Stimulated activated CD4-positive, alpha-beta T cell treated with anti-CD3 and anti-CD28 coated beads, Interleukin-4, amount 100 ng/mL, for 24 hours (primary cell): ENCODE measurements around the gene ATP7B.
"Not testable (repeated sequence)": the region's sequence is repeated elsewhere in the genome, so short reads cannot be mapped to it uniquely, and the experiment has no call there.

Experiments used
- DNase-seq: peaks from one replicate; pipeline ENCODE4 v3.0.0-alpha.2; 2020

Gene ATP7B

DNA sequence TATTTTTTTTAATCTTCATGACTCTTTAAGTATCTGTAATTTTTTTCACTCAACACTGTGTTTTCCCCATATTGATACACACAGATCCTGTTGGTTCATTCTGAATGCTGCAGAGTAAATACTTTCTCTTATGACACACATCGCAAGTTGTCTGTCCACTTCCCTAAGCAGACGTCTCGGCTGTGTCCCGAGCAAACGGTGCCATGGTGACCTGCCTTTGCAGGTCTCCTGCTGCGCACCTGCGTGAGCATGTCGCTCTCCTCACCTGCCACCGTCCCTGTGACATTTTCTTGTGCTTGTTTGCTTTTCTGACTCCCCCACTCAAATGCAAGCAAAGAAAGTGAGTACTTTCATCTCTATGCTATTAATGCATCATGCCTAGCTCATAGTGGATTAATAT, 91.7 kb downstream of the ATP7B start:
- no peak for DNase-seq

GRCh38 chr13:51916962-51917361, 94.3 kb downstream of the ATP7B start:
- no peak for DNase-seq

- no peak for DNase-seq
Measured at GRCh38 chr13:51916051-51916818, 95.0 kb downstream of the ATP7B start.

DNA sequence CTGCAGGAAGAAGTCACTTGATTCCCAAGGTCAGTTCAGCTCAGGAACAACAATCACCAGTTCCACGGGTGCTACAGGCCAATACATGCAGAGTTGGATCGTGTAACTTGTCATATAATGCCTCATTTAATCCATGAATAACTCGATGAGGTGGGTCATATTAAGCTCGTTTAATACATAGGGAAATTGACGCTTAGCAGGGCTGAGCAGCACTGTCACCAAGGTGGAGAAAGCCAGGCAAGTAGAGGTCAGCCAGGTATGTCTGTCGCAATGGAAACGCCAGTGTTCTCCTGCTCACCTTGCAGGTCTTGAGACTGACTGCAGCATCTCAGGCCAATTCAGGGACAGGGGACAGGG, 97.1 kb downstream of the ATP7B start:
- DNase-seq, result no peak

DNA sequence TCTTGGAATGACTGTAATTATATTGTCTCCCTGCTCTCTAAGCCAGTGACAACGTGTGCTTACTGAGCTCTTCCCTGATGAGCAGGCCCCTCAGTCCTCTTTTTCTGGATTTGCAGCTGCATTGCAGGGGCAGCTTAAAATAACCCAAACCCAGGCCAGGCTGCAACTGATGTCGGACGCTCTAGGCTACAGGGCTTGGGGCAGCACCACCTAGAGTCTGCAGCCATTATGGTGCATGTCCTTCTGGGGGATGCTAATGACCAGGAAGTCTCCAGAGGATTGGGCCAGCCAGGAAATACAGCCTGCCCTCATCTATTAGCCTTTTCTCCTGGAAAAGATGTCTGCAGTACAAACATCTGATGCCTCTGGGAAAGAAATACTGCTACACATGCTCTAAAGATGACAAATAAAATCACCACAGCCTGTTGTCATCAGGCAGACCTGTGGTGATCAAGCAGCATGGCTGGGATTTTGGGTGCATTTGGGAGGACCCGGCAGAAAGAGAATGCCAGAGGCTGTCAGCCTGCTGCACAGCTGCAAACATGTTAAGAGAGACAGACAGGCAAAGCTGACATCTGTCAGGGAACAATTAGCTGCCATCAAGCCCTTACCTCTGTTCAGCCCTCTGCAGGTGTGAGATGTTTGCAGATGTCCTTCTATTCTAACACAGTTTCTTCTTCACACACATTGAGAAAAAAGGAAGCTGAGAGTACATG, 97.7 kb downstream of the ATP7B start:
- no peak for DNase-seq

- DNase-seq, result no peak
Measured at GRCh38 chr13:51912511-51913225, 98.6 kb downstream of the ATP7B start.

DNA sequence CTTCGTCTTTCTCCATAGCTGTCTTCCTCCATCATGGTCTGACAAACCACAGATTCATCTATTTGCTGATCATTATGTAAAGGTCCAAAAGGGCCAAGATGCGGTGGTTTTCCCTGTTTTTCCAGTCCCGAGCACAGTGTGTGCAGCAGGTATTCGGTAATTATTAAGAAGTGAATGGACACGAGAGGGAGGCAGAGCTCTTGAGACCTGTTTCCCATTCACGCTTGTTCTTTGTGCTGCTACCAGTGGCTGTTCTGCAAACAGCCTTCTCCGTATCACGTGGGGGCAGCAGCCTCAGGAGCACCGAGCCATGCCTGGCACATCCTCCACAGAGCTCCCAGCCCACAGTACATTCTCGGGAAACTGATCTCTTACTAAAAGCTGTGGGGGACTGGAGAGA, 99.2 kb downstream of the ATP7B start:
- no peak for DNase-seq

DNA sequence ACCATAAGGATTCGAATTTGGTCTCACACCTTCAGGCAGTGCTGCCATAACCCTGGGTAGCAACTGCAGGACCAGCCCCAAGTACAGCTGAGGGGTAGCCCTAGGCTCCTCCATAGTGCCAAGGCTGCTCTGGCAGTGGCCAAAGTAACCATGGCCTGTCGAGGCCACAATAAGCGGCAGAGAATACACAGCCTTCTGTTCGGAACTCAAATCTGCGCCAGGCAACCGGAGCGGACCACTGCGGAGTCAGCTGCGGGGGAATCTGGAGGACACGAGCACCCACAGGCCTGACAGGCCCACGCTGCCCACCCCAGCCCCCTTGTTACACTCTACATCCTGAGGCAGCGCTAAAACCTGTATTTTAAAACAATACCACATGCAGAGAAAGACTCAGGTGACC, 100.7 kb downstream of the ATP7B start:
- DNase-seq, result no peak

GRCh38 chr13:51909265-51909664, 102.0 kb downstream of the ATP7B start:
- DNase-seq, result not testable (repeated sequence)

GRCh38 chr13:51907040-51907732, 104.1 kb downstream of the ATP7B start:
- DNase-seq, result no peak

DNA sequence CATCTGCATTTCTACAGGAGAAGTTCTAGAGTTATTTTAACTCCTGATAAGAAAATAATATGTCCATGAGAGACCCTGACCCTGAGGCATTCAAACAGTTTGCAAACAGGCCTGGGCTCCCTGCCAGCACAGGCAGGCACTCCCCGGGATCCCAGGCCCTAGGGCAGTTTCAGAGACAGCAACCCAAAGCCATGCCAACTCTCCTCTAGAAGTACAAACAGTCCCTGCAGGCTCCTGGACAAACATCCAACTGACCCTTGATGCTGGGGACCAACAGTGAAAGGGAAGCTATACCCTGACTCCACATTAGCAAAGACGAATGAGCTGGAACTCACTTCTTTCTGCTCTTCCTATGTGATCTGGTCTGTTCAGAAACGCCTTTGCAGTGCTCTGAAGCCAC, 104.7 kb downstream of the ATP7B start:
- no peak for DNase-seq

GRCh38 chr13:51905787-51906186, 105.5 kb downstream of the ATP7B start:
- no peak for DNase-seq

GRCh38 chr13:51902776-51903175, 108.5 kb downstream of the ATP7B start:
- DNase-seq, result no peak

DNA sequence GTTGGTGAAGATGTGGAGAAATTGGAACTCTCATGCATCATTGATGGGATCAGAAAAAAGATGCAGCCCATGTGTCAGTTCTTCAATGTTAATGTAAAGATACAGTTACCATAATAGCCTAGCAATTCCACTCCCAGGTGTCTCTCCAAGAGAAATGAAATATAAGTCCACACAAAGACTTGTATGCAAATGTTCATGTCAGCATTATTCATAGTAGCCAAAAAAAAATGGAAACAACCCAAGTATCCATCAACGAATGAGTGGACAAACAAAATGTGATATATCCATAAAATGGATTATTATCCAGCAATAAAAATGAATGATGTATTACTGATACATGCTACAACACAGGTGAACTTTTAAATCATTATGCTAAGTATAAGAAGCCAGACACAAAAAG, 110.8 kb downstream of the ATP7B start:
- DNase-seq, result no peak

DNA sequence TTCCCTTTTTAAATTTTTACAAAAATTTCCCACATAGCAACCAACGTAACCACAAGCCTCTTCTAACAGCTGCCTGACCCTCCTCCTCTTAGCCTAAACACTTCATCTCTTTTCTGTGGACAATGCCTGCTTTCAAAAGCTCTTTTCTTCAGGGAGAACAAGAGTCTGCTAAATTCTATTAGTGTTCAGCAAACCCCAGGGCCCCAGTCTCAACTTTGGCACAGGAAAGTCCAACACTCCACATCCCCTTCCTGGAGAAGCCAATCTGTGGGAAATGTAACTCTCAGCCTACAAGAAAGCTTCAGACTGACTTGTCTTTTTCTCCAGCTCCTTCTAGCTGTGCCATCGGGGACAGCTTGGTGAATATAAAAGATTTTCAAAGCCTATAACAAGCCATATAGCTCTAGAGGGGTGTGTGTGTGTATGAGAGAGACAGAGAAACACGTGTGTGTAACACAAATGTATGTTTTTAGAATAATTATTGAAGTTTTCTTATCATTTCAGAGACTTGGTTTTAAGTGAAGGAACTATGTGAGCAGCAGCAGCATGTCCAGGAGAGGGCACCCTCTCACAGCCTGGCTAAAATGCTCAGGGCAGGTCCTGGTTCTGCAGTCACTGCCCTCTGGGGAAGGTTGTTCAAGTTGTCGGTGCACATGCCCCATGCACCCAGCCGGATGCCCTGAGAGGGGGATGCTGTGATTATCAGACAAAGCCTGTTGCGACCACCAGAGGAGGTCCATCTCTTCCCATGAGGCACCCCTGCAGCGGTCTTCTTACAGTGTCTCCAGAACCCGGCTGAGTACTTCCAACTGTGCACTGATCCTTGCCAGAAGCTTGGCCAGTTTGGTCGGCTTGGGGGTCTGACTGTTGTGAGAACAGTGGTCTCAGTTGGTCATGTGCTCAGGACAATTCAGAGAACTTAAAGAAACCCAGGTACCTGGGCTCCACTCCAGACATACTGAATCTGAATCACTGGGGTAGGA, 115.1 kb downstream of the ATP7B start:
- peak; percentile 54 for DNase-seq

- no peak for DNase-seq
Measured at GRCh38 chr13:51894239-51894638, 117.0 kb downstream of the ATP7B start.

DNA sequence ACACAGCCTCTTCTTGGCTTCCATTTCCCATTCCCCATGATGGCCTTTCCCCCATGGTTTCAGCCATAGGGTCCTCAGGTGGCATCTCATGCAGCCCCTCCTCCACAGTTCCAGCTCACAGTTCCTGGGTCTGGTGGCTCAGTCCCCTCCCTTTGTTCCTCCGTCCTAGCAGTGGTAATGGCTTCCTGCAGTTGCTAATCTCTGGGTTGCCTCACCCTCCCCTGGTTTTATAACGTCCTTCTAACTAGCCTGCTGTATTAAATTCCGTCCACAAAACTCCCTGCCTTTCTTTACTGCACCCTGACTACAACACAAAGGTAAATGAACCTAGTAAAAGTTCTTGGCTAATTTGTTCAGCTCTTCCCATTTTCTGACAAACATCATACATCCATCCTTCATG, 118.6 kb downstream of the ATP7B start:
- no peak for DNase-seq

DNA sequence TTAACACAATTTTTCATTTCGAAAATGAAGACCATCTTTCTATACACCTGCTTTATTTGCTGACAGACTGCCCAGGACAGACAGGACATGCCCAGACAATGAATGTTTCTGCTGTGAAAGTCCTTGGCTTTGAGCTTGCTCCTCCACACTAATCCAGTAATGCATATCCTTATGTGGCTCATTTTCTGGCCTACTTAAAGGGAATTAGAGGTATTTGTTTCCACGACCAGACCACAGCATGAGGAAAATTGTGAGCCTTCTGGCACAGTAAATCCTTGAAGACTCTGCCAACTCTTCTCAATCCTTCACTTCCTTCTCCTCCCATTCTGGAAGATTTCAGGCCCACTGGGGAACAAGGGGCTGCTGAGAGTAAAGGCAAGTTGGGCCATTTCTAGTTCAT, 123.8 kb downstream of the ATP7B start:
- no peak for DNase-seq

- no peak for DNase-seq
Measured at GRCh38 chr13:51885651-51886050, 125.6 kb downstream of the ATP7B start.

GRCh38 chr13:51883226-51883600, 128.0 kb downstream of the ATP7B start:
- DNase-seq, result no peak
